Fibroblast of lung (primary cell): ENCODE results near the gene ADORA1. TPM values are rescaled to one million over a fixed set of nuclear protein-coding genes. Genes with fewer than 3 reads are reported as not detected.

Source experiments
- DNase-seq, 2 donors: peaks; one replicate each; pipeline versions ENCODE4 v3.0.0 to v3.0.0-alpha.2; 2010; ENCODE audit warnings: low read depth in 2 of 2
- H2AFZ ChIP-seq: 2 replicates; pipeline ENCODE4 v1.5.1; 2012; ENCODE audit warnings: low read length, control low read depth, inconsistent platforms
- H3K27ac ChIP-seq: 2 replicates; pipeline ENCODE4 v1.5.1; 2011; ENCODE audit warnings: low read length, control low read depth; ENCODE audit not compliant: insufficient read depth
- H3K27me3 ChIP-seq: 2 replicates; pipeline ENCODE4 v1.5.1; 2011; ENCODE audit warnings: mild to moderate bottlenecking, low read length; ENCODE audit not compliant: control insufficient read depth, insufficient read depth
- H3K36me3 ChIP-seq: 2 replicates; pipeline ENCODE4 v1.5.1; 2011; ENCODE audit warnings: low read length; ENCODE audit not compliant: control insufficient read depth, insufficient read depth
- H3K4me1 ChIP-seq: 2 replicates; pipeline ENCODE4 v1.5.1; 2011; ENCODE audit warnings: low read length; ENCODE audit not compliant: control insufficient read depth, insufficient read depth; ENCODE audit errors: extremely low read depth
- H3K4me2 ChIP-seq: 2 replicates; pipeline ENCODE4 v1.5.1; 2011; ENCODE audit warnings: low read length, control low read depth; ENCODE audit not compliant: insufficient read depth; ENCODE audit errors: extremely low read depth
- H3K4me3 ChIP-seq, 4 experiments: fragments of 200-600 bp in 1 of 4; sonication (generic) in 1 of 4; replicated peaks in 1 of 4; 2 replicates each; pipeline ENCODE4 v1.5.1; 2011 to 2016; ENCODE audit warnings: low read length in 4 of 4, low read depth in 3 of 4, mild to moderate bottlenecking in 3 of 4, control low read depth in 2 of 4, inconsistent platforms in 1 of 4, mixed read lengths in 1 of 4; ENCODE audit not compliant: insufficient read depth in 1 of 4; ENCODE audit errors: control extremely low read depth in 1 of 4
- H3K79me2 ChIP-seq: 2 replicates; pipeline ENCODE4 v1.5.1; 2012; ENCODE audit warnings: mild to moderate bottlenecking, low read length, inconsistent platforms; ENCODE audit not compliant: control insufficient read depth, insufficient read depth
- H3K9ac ChIP-seq: 2 replicates; pipeline ENCODE4 v1.5.1; 2011; ENCODE audit warnings: mild to moderate bottlenecking, low read length, control low read depth; ENCODE audit not compliant: insufficient read depth
- H3K9me3 ChIP-seq: 2 replicates; pipeline ENCODE4 v1.5.1; 2012; ENCODE audit warnings: low read depth, low read length; ENCODE audit not compliant: control insufficient read depth, insufficient read depth
- H4K20me1 ChIP-seq: 2 replicates; pipeline ENCODE4 v1.5.1; 2011; ENCODE audit warnings: low read length; ENCODE audit not compliant: control insufficient read depth, insufficient read depth; ENCODE audit errors: extremely low read depth
- EZH2 ChIP-seq: IDR thresholded peaks from 2 replicates; pipeline ENCODE4 v1.5.1; 2012; ENCODE audit warnings: low read length, control low read depth, mild to moderate bottlenecking; ENCODE audit errors: missing control alignments
- polyA plus RNA-seq, 2 donors: library from polyadenylated mRNA; depleted of rRNA in 1 of 2; stranded (reverse) in 1 of 2; unstranded in 1 of 2; fragments of >200 nt; gene quantifications; 2 replicates each; pipeline ENCODE4 v1.2.1, GENCODE V29; 2011 to 2012; ENCODE audit warnings: missing spikeins in 1 of 2
- total RNA-seq: library from RNA; depleted of rRNA; stranded (reverse); fragments of >200 nt; gene quantifications from 2 replicates; pipeline ENCODE4 v1.2.1, GENCODE V29; 2014
- TF ChIP-seq, protein P1 (sequence below), 2 donors: IDR thresholded peaks in 1 of 2; conservative IDR thresholded peaks in 1 of 2; 1 replicate in 1 of 2; 2 replicates in 1 of 2; pipeline ENCODE4 v1.5.1; 2011 to 2012; ENCODE audit warnings: low read length in 2 of 2, control low read depth in 1 of 2, inconsistent platforms in 1 of 2, low read depth in 1 of 2, mild to moderate bottlenecking in 1 of 2

The ADORA1 gene
- total and polyA plus RNA-seq, 2 donors (not counting 1 experiment from before 2014, with no cell fraction given): 1.5 to 6.1 TPM

DNA sequence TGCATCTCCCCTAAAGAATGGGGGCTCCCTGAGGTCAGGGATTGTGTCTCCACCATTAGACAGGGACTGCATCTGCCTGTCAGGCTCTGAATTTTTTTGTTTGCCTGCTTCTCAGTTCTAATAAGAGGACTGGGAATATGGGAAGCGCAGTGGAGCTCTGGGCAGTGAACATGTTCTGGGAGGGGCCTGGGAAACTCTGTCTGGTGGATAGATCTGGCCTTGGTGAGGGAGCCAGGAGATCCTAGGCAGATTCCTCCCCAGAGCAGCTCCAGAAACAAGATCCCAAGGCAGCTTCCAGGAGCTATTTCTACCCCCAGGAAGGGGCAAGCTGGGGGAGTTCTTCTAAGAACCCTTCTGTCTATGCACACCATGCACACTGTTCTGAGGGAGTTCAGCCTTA is 29.1 kb upstream of the ADORA1 start:
- Histone ChIP-seq H3K4me2 (no peak overlapping the region), H3K9me3 (no peaks in the 10 kb centered on the region), H3K4me3 (no peak overlapping the region), H3K36me3 (no peaks in the 10 kb centered on the region), H3K27ac (no peak overlapping the region), H3K4me1 (no peaks in the 10 kb centered on the region), H4K20me1 (no peaks in the 10 kb centered on the region), H3K9ac (no peak overlapping the region), H3K79me2 (no peaks in the 10 kb centered on the region), H2AFZ (no peak overlapping the region), H3K27me3 (peaks cover 24% of the 10 kb centered on the region)
- DNase-seq: no peak
- TF ChIP-seq, protein P1, sequence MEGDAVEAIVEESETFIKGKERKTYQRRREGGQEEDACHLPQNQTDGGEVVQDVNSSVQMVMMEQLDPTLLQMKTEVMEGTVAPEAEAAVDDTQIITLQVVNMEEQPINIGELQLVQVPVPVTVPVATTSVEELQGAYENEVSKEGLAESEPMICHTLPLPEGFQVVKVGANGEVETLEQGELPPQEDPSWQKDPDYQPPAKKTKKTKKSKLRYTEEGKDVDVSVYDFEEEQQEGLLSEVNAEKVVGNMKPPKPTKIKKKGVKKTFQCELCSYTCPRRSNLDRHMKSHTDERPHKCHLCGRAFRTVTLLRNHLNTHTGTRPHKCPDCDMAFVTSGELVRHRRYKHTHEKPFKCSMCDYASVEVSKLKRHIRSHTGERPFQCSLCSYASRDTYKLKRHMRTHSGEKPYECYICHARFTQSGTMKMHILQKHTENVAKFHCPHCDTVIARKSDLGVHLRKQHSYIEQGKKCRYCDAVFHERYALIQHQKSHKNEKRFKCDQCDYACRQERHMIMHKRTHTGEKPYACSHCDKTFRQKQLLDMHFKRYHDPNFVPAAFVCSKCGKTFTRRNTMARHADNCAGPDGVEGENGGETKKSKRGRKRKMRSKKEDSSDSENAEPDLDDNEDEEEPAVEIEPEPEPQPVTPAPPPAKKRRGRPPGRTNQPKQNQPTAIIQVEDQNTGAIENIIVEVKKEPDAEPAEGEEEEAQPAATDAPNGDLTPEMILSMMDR (conservative IDR thresholded peaks at IDR 0.05 in 1 of 2, IDR thresholded peaks at IDR 0.05 in 1 of 2; ENCODE audit: low read depth in 1 of 2, low read length in 2 of 2): no peak
- TF ChIP-seq EZH2: no peak

DNA sequence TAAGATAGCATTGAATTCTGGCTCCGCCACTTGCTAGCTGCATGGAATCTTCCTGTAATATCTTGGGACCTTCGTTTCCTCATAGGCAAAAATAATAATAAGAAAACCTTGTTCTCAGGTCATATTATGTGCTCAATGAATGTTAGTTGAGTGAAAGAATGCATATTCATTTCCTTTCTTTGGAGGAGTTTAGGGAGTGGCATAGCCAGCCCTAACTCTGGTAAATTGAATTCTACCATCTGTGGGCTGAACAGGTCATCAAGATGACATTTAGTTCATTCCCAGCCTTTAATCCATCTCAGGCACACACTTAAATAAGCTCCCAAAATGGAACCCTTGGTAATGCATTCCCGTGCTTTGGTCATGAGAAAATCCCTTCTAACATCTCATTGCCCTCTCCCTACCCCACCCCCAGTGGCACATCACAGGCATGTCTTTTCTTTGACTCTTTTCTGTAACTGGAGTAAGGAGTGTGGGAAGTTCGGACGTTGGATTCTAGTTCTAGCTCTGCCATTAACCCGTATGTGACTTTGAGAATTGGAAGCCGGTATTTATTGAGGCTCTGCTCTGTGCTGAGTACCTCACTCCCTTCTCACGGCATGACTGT is 28.5 kb upstream of the ADORA1 start:
- Histone ChIP-seq H3K4me3 (no peak overlapping the region), H3K4me1 (no peaks in the 10 kb centered on the region), H4K20me1 (no peaks in the 10 kb centered on the region), H3K27me3 (peaks cover 24% of the 10 kb centered on the region), H3K36me3 (no peaks in the 10 kb centered on the region), H3K4me2 (no peak overlapping the region), H3K9me3 (no peaks in the 10 kb centered on the region), H3K79me2 (no peaks in the 10 kb centered on the region), H2AFZ (no peak overlapping the region), H3K27ac (no peak overlapping the region), H3K9ac (no peak overlapping the region)
- DNase-seq: no peak
- no peak for TF ChIP-seq EZH2
- TF ChIP-seq, protein P1 (conservative IDR thresholded peaks at IDR 0.05 in 1 of 2, IDR thresholded peaks at IDR 0.05 in 1 of 2; ENCODE audit: low read depth in 1 of 2, low read length in 2 of 2): no peak

DNA sequence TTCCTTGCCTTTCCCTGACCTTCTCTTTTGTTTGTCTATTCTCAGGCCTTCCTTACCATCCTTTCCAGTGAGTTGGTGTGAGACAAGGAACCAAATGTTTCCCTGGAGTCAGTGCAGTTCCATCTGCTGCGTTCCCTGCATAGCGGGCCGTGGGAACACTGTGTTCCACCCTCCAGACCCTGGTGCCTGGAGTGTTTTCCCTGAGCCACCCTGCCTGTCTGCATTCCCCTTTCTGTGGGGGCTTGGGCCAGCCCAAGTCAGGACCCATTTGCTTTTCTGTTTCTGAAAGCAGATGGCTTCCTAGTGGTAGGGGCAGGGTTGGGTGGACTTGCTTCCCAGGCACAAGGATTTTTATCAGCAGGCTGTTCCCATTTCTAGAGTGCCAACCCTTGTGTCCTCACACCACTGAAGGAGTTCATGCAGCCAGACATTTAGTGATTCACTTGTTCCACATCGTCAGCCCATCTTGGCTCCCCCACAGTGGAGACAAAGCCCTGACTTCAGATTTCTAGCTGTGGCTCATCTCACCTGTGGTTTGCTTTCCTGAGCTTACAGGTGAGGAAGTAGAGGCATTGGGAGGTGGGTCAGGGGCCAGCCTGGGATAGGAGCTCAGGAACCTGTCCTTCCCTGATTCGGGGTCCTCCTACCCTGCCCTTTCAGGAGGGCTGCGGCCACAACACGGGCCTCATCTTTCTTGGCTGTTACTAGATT is 27.6 kb upstream of the ADORA1 start:
- Histone ChIP-seq H3K4me1 (no peaks in the 10 kb centered on the region), H3K79me2 (no peaks in the 10 kb centered on the region)

More for the DNA sequence above, 27.6 kb upstream of the ADORA1 start:
- Histone ChIP-seq H3K27ac (no peak overlapping the region), H3K9me3 (no peaks in the 10 kb centered on the region), H3K36me3 (no peaks in the 10 kb centered on the region), H3K27me3 (peaks cover 24% of the 10 kb centered on the region), H2AFZ (no peak overlapping the region), H3K4me2 (no peak overlapping the region), H3K9ac (no peak overlapping the region), H4K20me1 (no peaks in the 10 kb centered on the region), H3K4me3 (no peak overlapping the region)
- TF ChIP-seq, protein P1 (conservative IDR thresholded peaks at IDR 0.05 in 1 of 2, IDR thresholded peaks at IDR 0.05 in 1 of 2; ENCODE audit: low read depth in 1 of 2, low read length in 2 of 2): no peak
- no peak for TF ChIP-seq EZH2
- no peak for DNase-seq
